GM23338 (cell line): ENCODE results near the gene ZNF70. TPM values are rescaled to one million over a fixed set of nuclear protein-coding genes. Genes with fewer than 3 reads are reported as not detected.

Experiments used
- ATAC-seq: fragments of 200-7000 bp; cut with Tn5 transposase; 3 replicates; pipeline ENCODE4 v1.9.1; 2020
- DNase-seq: peaks from one replicate; pipeline ENCODE4 v3.0.0-alpha.2; 2015; ENCODE audit warnings: low spot score
- H2AFZ ChIP-seq: fragments of 200-600 bp; sonication (generic); 2 replicates; pipeline ENCODE4 v1.8.0; 2016; ENCODE audit warnings: antibody characterized with exemption, mild to moderate bottlenecking, moderate library complexity
- H3F3A ChIP-seq: fragments of 200-600 bp; sonication (generic); replicated peaks from 2 replicates; pipeline ENCODE4 v1.8.0; 2017; ENCODE audit warnings: antibody characterized with exemption, mixed run types, low read depth
- H3K27ac ChIP-seq: fragments of 200-600 bp; sonication (generic); 2 replicates; pipeline ENCODE4 v1.6.1; 2016; ENCODE audit warnings: low read depth
- H3K27me3 ChIP-seq: fragments of 200-600 bp; sonication (generic); 2 replicates; pipeline ENCODE4 v1.8.0; 2016; ENCODE audit warnings: mild to moderate bottlenecking, mixed run types, moderate library complexity; ENCODE audit not compliant: insufficient read depth
- H3K36me3 ChIP-seq: fragments of 200-600 bp; sonication (generic); 2 replicates; pipeline ENCODE4 v1.8.0; 2016; ENCODE audit warnings: mild to moderate bottlenecking; ENCODE audit not compliant: insufficient read depth
- H3K4me1 ChIP-seq: fragments of 200-600 bp; sonication (generic); 2 replicates; pipeline ENCODE4 v1.8.0; 2016; ENCODE audit warnings: mild to moderate bottlenecking, moderate library complexity; ENCODE audit not compliant: insufficient read depth
- H3K4me2 ChIP-seq: fragments of 200-600 bp; sonication (generic); 2 replicates; pipeline ENCODE4 v1.7.1; 2017; ENCODE audit warnings: mixed run types
- H3K4me3 ChIP-seq: fragments of 200-600 bp; sonication (generic); 2 replicates; pipeline ENCODE4 v1.6.1; 2016; ENCODE audit warnings: mixed run types
- H3K79me2 ChIP-seq: fragments of 200-600 bp; sonication (generic); replicated peaks from 2 replicates; pipeline ENCODE4 v1.8.0; 2017; ENCODE audit warnings: mild to moderate bottlenecking; ENCODE audit not compliant: insufficient read depth
- H3K9me2 ChIP-seq: fragments of 200-600 bp; sonication (generic); 2 replicates; pipeline ENCODE4 v1.8.0; 2017; ENCODE audit not compliant: insufficient read depth
- H4K20me1 ChIP-seq: fragments of 200-600 bp; sonication (generic); replicated peaks from 2 replicates; pipeline ENCODE4 v1.8.0; 2017; ENCODE audit warnings: mild to moderate bottlenecking; ENCODE audit not compliant: insufficient read depth
- H3K27ac Mint-ChIP-seq: 2 replicates; pipeline ENCODE4 v1.8.0; 2020; ENCODE audit warnings: inconsistent platforms, mild to moderate bottlenecking, moderate library complexity, mixed read lengths
- H3K27me3 Mint-ChIP-seq: 3 replicates; pipeline ENCODE4 v1.8.0; 2022; ENCODE audit warnings: low read depth, mild to moderate bottlenecking, moderate library complexity, mixed read lengths, inconsistent platforms; ENCODE audit not compliant: insufficient read depth, poor library complexity
- H3K36me3 Mint-ChIP-seq: 3 replicates; pipeline ENCODE4 v1.8.0; 2021; ENCODE audit warnings: low read depth, mild to moderate bottlenecking, inconsistent platforms, moderate library complexity, mixed read lengths
- H3K4me1 Mint-ChIP-seq: 3 replicates; pipeline ENCODE4 v1.8.0; 2020; ENCODE audit warnings: mild to moderate bottlenecking, inconsistent platforms, mixed read lengths
- H3K4me3 Mint-ChIP-seq: 3 replicates; pipeline ENCODE4 v1.8.0; 2021; ENCODE audit warnings: moderate library complexity, mild to moderate bottlenecking, inconsistent platforms, mixed read lengths
- H3K9me3 Mint-ChIP-seq: 3 replicates; pipeline ENCODE4 v1.8.0; 2020; ENCODE audit warnings: moderate library complexity, mild to moderate bottlenecking, inconsistent platforms, mixed read lengths
- CREB1 ChIP-seq: fragments of 250-450 bp; sonication (Bioruptor Pico); IDR thresholded peaks from 2 replicates; pipeline ENCODE4 v1.5.0; 2020; ENCODE audit warnings: low read depth, mild to moderate bottlenecking, moderate library complexity
- ETS1 ChIP-seq: IDR thresholded peaks from 2 replicates; pipeline ENCODE4 v1.6.1; 2016; ENCODE audit warnings: antibody characterized with exemption
- EZH2 ChIP-seq: fragments of 200-600 bp; sonication (generic); IDR thresholded peaks from one replicate; pipeline ENCODE4 v1.8.0; 2017; ENCODE audit warnings: antibody characterized with exemption, mild to moderate bottlenecking, low read depth; ENCODE audit not compliant: unreplicated experiment
- EZH2phosphoT487 ChIP-seq: fragments of 200-600 bp; sonication (generic); IDR thresholded peaks from one replicate; pipeline ENCODE4 v1.8.1; 2018; ENCODE audit warnings: antibody characterized with exemption; ENCODE audit not compliant: unreplicated experiment
- JUNB ChIP-seq: IDR thresholded peaks from one replicate; pipeline ENCODE4 v1.6.1; 2016; ENCODE audit warnings: antibody characterized with exemption; ENCODE audit not compliant: unreplicated experiment
- NANOG ChIP-seq: IDR thresholded peaks from 2 replicates; pipeline ENCODE4 v1.6.1; 2016; ENCODE audit warnings: antibody characterized with exemption, borderline replicate concordance
- STAT1 ChIP-seq: IDR thresholded peaks from one replicate; pipeline ENCODE4 v1.6.1; 2016; ENCODE audit warnings: antibody characterized with exemption; ENCODE audit not compliant: unreplicated experiment
- ZNF114 ChIP-seq: fragments of 250-450 bp; sonication (Bioruptor Pico); IDR thresholded peaks from 2 replicates; pipeline ENCODE4 v1.5.0; 2020; ENCODE audit warnings: mild to moderate bottlenecking, moderate library complexity
- polyA plus RNA-seq: library from polyadenylated mRNA; unstranded; fragments of >200 nt; fragmentation: Nextera tagmentation; extraction: Ambion mirVana; gene quantifications from 2 replicates; pipeline ENCODE4 v1.2.1, GENCODE V29; 2016
- total RNA-seq: library from RNA; depleted of rRNA; stranded (reverse); fragments of >200 nt; shearing (Covaris generic); gene quantifications from 2 replicates; pipeline ENCODE4 v1.2.3, GENCODE V29; 2014

Gene ZNF70
- total and polyA plus RNA-seq, 2 experiments from 2014 or later, result 0.45 to 2.6 TPM

- TF ChIP-seq ETS1, result no peak
Measured at GRCh38 chr22:23774114-23774921, 23.4 kb upstream of the ZNF70 start (continued).

GRCh38 chr22:23773483-23774113 is 22.7 kb upstream of the ZNF70 start:
- Histone ChIP-seq H3K4me3 (peak overlapping the region; percentile 84), H3K4me1 (peaks cover 6% of the 10 kb centered on the region; the same call in 1 of the 2 replicates), H3K9me2 (no peaks in the 10 kb centered on the region), H3K27me3 (peaks cover 39% of the 10 kb centered on the region), H3K4me2 (peak overlapping the region; percentile 98), H3K27ac (no peak overlapping the region), H4K20me1 (no peaks in the 10 kb centered on the region), H3K79me2 (no peaks in the 10 kb centered on the region), H3F3A (peaks cover 13% of the 10 kb centered on the region), H3K36me3 (no peaks in the 10 kb centered on the region), H2AFZ (peak overlapping the region; percentile 93)
- Mint-ChIP-seq H3K4me1 (peaks cover 17% of the 10 kb centered on the region), H3K27ac (no peak overlapping the region), H3K27me3 (peaks cover 33% of the 10 kb centered on the region), H3K36me3 (no peaks in the 10 kb centered on the region), H3K9me3 (no peaks in the 10 kb centered on the region), H3K4me3 (peak overlapping the region; percentile 76)
- ATAC-seq (peak; percentile 4; the same call in 1 of the 3 replicates), DNase-seq (no peak)
- no peak for TF ChIP-seq JUNB
- TF ChIP-seq STAT1, result no peak
- TF ChIP-seq EZH2, result no peak
- no peak for TF ChIP-seq EZH2phosphoT487
- no peak for TF ChIP-seq ZNF114 (CRISPR knock-in tag)
- TF ChIP-seq CREB1 (CRISPR knock-in tag), result no peak

GRCh38 chr22:23772649-23773473 is 21.9 kb upstream of the ZNF70 start, which contains the start of gene MMP11:
Gene MMP11 (plus strand): TSS chr22:23772849. CDS start chr22:23772871, 22 bp downstream.
- Histone ChIP-seq H4K20me1 (no peaks in the 10 kb centered on the region), H3K4me1 (peaks cover 6% of the 10 kb centered on the region; the same call in 1 of the 2 replicates), H3K79me2 (no peaks in the 10 kb centered on the region), H3K27ac (no peak within 1 kb of the TSS), H3F3A (peaks cover 13% of the 10 kb centered on the region), H3K36me3 (no peaks in the 10 kb centered on the region), H3K27me3 (peaks cover 39% of the 10 kb centered on the region), H3K4me2 (peak within 1 kb of the TSS; percentile 98), H3K9me2 (no peaks in the 10 kb centered on the region), H3K4me3 (peak within 1 kb of the TSS; percentile 84), H2AFZ (peak within 1 kb of the TSS; percentile 93)
- H3K36me3 Mint-ChIP-seq, result no peaks in the 10 kb centered on the region
- peak within 1 kb of the TSS; percentile 76 for H3K4me3 Mint-ChIP-seq
- ATAC-seq (peak; percentile 36), DNase-seq (peak; percentile 82)
- peaks cover 17% of the 10 kb centered on the region for H3K4me1 Mint-ChIP-seq
- H3K9me3 Mint-ChIP-seq, result no peaks in the 10 kb centered on the region
- H3K27ac Mint-ChIP-seq, result no peak within 1 kb of the TSS
- peaks cover 33% of the 10 kb centered on the region for H3K27me3 Mint-ChIP-seq
- no peak for TF ChIP-seq NANOG
- no peak for TF ChIP-seq JUNB
- no peak for TF ChIP-seq EZH2phosphoT487
